ENCODE results near the gene EDC3.

DNA sequence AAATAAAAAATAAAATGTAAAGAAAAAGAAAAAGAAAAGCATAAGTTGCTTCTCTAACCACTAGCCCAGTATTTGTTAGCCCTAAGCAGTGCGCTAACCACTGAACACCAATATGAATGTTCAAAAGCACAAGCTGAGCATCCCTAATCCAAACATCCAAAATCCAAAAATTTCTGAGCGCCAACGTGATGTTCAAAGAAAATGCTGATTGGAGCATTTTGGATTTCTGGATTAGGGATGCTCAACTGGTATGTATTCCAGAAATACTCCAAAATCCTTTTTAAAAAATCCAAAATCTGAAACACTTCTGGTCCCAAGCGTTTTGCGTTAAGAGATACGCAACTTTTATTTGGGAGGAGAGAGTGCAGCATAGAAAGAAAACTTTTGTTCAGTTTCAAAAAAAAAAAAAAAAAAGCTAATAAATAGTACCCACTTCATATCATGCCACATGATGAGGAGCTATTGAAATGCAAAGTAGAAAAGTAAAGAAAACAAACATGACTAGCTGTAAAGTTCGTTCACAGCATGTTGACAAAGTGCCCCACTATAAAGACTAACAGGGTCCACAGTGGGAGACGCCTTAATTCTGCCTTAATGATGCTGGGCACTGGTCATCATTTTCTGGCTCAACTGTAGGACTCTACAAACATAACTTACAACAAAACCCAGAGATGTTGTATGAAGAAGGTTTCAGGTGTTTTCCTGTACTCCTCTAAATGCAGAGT, 32.4 kb downstream of the EDC3 start:
- TF ChIP-seq, protein P1, sequence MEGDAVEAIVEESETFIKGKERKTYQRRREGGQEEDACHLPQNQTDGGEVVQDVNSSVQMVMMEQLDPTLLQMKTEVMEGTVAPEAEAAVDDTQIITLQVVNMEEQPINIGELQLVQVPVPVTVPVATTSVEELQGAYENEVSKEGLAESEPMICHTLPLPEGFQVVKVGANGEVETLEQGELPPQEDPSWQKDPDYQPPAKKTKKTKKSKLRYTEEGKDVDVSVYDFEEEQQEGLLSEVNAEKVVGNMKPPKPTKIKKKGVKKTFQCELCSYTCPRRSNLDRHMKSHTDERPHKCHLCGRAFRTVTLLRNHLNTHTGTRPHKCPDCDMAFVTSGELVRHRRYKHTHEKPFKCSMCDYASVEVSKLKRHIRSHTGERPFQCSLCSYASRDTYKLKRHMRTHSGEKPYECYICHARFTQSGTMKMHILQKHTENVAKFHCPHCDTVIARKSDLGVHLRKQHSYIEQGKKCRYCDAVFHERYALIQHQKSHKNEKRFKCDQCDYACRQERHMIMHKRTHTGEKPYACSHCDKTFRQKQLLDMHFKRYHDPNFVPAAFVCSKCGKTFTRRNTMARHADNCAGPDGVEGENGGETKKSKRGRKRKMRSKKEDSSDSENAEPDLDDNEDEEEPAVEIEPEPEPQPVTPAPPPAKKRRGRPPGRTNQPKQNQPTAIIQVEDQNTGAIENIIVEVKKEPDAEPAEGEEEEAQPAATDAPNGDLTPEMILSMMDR (conservative IDR thresholded peaks at IDR 0.05; ENCODE audit: low read depth, low read length), result no peak
- TF ChIP-seq MAFK (IDR thresholded peaks at IDR 0.05; ENCODE audit: low read depth, low read length) (peak; percentile 45), POLR2A (IDR thresholded peaks at IDR 0.05; ENCODE audit: low read depth, low read length) (no peak)

All from IMR-90 (cell line).